ENCODE data around the gene AIF1. TPM values are rescaled to one million over a fixed set of nuclear protein-coding genes. Genes with fewer than 3 reads are reported as not detected.

Gene AIF1
- total RNA-seq, 1 experiment from 2014 or later: not detected

DNA sequence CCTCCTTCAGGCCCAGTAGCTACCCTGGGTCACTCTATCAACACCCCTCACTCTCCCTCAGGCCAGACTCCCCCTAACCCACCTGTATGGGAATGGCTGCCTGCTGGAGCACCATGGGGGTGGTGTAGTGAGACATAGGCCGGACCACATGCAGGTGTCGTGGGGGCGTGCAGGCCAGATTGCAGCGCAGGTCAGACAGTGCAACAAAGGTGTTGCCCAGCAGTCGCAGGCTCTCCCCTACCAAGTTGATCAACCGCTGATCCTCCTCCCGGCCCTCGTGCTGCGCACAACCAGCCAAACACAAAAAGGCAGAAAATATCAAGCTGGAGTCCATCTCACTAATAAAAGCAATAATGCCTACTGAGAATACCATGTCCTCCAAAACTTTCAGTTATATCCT is 30.3 kb downstream of the AIF1 start:
- no peak overlapping the region for H3K4me2 ChIP-seq (ENCODE audit: low read length)
- H3K79me2 ChIP-seq (ENCODE audit: low read length): peaks cover 15% of the 10 kb centered on the region
- H3F3A ChIP-seq (ENCODE audit: low read length, unreplicated experiment): no peaks in the 10 kb centered on the region
- H3K9me2 ChIP-seq (replicated peaks; ENCODE audit: low read length): no peaks in the 10 kb centered on the region
- ATAC-seq: no peak
- H3K27ac ChIP-seq (ENCODE audit: low read length): no peak overlapping the region
- H3K4me3 ChIP-seq (ENCODE audit: low read length): no peak overlapping the region
- CTCF ChIA-PET: no interaction called here
- POLR2A ChIA-PET (ENCODE audit: unreplicated experiment): no interaction called here
- no peaks in the 10 kb centered on the region for H3K4me1 ChIP-seq (ENCODE audit: insufficient read depth, low read length)
- no peak for TF ChIP-seq EZH2phosphoT487 (IDR thresholded peaks at IDR 0.05; ENCODE audit: borderline replicate concordance, low read length)
- no peak for TF ChIP-seq CTCF (conservative IDR thresholded peaks at IDR 0.05; ENCODE audit: low read depth, low read length)
- TF ChIP-seq EZH2 (IDR thresholded peaks at IDR 0.05; ENCODE audit: low read length, unreplicated experiment): no peak
- no peaks in the 10 kb centered on the region for H3K27me3 ChIP-seq (ENCODE audit: low read length)
- BruUV-seq (replicated peaks): no TSS peak
- no peak for DNase-seq
- no peaks in the 10 kb centered on the region; the same call in 1 of the 2 replicates for H4K20me1 ChIP-seq (ENCODE audit: low read length)
- intact Hi-C loops (cut with micrococcal nuclease): no loop called here
- no peak overlapping the region for H3K9ac ChIP-seq (ENCODE audit: low read length)
- no peak overlapping the region for H2AFZ ChIP-seq (ENCODE audit: low read length)
- no peaks in the 10 kb centered on the region for H3K9me3 ChIP-seq (ENCODE audit: low read length)
- H3K36me3 ChIP-seq (ENCODE audit: low read depth, low read length): peaks cover 53% of the 10 kb centered on the region

DNA sequence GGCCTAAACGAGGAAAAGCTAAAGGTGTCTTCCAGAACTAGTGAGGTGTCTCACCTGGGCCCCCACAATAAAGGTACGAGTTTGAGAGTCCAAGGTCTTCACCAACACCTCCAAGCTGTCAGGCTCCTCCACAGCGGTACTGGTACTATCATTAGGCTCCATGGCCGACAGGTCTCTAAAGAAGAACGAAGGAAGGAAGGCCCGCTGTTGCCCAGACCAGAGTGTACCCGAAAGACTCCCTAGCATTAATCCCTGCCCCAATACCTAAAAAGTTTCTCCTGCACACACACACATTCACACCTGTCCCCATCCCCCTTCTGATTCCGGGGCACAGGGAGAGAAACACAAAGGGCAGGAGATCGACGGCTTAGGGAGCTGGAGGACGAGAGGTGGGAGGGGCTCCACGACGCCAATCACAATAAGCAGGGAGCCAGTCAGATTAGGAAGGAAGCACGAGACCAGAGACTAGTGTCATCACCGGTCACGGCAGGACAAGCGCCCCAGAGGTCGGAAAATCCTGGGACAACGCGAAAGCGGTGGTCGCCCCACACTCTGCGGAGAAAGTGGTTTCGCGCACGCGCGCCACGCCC is 36.7 kb downstream of the AIF1 start:
- Histone ChIP-seq H4K20me1 (ENCODE audit: low read length) (no peaks in the 10 kb centered on the region; the same call in 1 of the 2 replicates), H3K27ac (ENCODE audit: low read length) (peak overlapping the region; percentile 86), H3K4me1 (ENCODE audit: insufficient read depth, low read length) (peaks cover 17% of the 10 kb centered on the region), H3K36me3 (ENCODE audit: low read depth, low read length) (peaks cover 32% of the 10 kb centered on the region), H3K9ac (ENCODE audit: low read length) (peak overlapping the region; percentile 95), H3F3A (ENCODE audit: low read length, unreplicated experiment) (no peaks in the 10 kb centered on the region), H3K9me2 (replicated peaks; ENCODE audit: low read length) (no peaks in the 10 kb centered on the region), H3K79me2 (ENCODE audit: low read length) (peaks cover 36% of the 10 kb centered on the region), H3K4me3 (ENCODE audit: low read length) (peak overlapping the region; percentile 88), H3K4me2 (ENCODE audit: low read length) (peak overlapping the region; percentile 90), H3K9me3 (ENCODE audit: low read length) (no peaks in the 10 kb centered on the region), H2AFZ (ENCODE audit: low read length) (peak overlapping the region; percentile 69), H3K27me3 (ENCODE audit: low read length) (no peaks in the 10 kb centered on the region)
- intact Hi-C loops (cut with micrococcal nuclease): loop anchor here (1.0 kb wide), 1 partner anchor 31 kb away; the partner anchor contains the start of gene PRRC2A
- CTCF ChIA-PET: no interaction called here
- TF ChIP-seq CTCF (conservative IDR thresholded peaks at IDR 0.05; ENCODE audit: low read depth, low read length) (no peak), EZH2 (IDR thresholded peaks at IDR 0.05; ENCODE audit: low read length, unreplicated experiment) (no peak), EZH2phosphoT487 (IDR thresholded peaks at IDR 0.05; ENCODE audit: borderline replicate concordance, low read length) (no peak)
- ATAC-seq (peak; percentile 62), DNase-seq (peak; percentile 52)
- BruUV-seq (replicated peaks): TSS peak; percentile 54
- POLR2A ChIA-PET (ENCODE audit: unreplicated experiment): interaction anchor here (0.6 to 1.0 kb wide), 3 partner anchors 14 to 30 kb away, joined by 4 to 7 read pairs (median 6); no protein-coding TSS in a partner anchor

All from PC-3 (cell line).